Skin epidermis (tissue), 12 donors: Measurements from ENCODE around the gene CA14.
A peak's percentile ranks its signal among the peaks of the same experiment; 100 is the strongest.
"Not testable (repeated sequence)": the region's sequence is repeated elsewhere in the genome, so short reads cannot be mapped to it uniquely, and the experiment has no call there.

Source experiments
- H3K27ac ChIP-seq, 21 experiments: fragments of 200-600 bp; sonication (generic) in 11 of 21; one replicate each; pipeline ENCODE4 v1.5.0; 2020; ENCODE audit warnings: mild to moderate bottlenecking in 3 of 21, inconsistent platforms in 2 of 21, moderate library complexity in 2 of 21
- H3K4me3 ChIP-seq, 7 experiments: fragments of 200-600 bp; sonication (generic) in 2 of 7; one replicate each; pipeline ENCODE4 v1.5.0; 2020; ENCODE audit warnings: inconsistent platforms in 2 of 7, mild to moderate bottlenecking in 2 of 7, moderate library complexity in 1 of 7

The CA14 gene

GRCh38 chr1:150235294-150235851 is 22.2 kb upstream of the CA14 start:
- Histone ChIP-seq H3K27ac (peak overlapping the region; percentile 46 to 98 (median 94)), H3K4me3 (peak overlapping the region; percentile 67 to 98 (median 81))

GRCh38 chr1:150235852-150236613 is 21.5 kb upstream of the CA14 start, which contains the start of gene ANP32E:
Gene ANP32E (minus strand): TSS chr1:150236112. CDS start chr1:150235786, 326 bp downstream.
- Histone ChIP-seq H3K4me3 (peak within 1 kb of the TSS; percentile 67 to 98 (median 81)), H3K27ac (peak within 1 kb of the TSS; percentile 46 to 98 (median 94))

GRCh38 chr1:150236614-150237100 is 20.9 kb upstream of the CA14 start:
- Histone ChIP-seq H3K27ac (peak overlapping the region in 3 of 21 experiments; percentile 40 to 95 (median 58)), H3K4me3 (peak overlapping the region; percentile 67 to 98 (median 81))

GRCh38 chr1:150237176-150237575 is 20.4 kb upstream of the CA14 start:
- H3K27ac ChIP-seq, H3K4me3 ChIP-seq: not testable (repeated sequence)

GRCh38 chr1:150237746-150238145 is 19.8 kb upstream of the CA14 start:
- Histone ChIP-seq H3K4me3 (no peak overlapping the region), H3K27ac (no peak overlapping the region)

GRCh38 chr1:150243003-150243402 is 14.6 kb upstream of the CA14 start:
- no peak overlapping the region for H3K27ac ChIP-seq
- H3K4me3 ChIP-seq, result no peak overlapping the region

- no peak overlapping the region for H3K4me3 ChIP-seq
- H3K27ac ChIP-seq, result no peak overlapping the region
Observed at GRCh38 chr1:150249936-150250335, 7.6 kb upstream of the CA14 start.

- Histone ChIP-seq H3K27ac (peak overlapping the region in 6 of 21 experiments; percentile 3 to 45 (median 13)), H3K4me3 (no peak overlapping the region)
Observed at GRCh38 chr1:150256198-150256553, 1.4 kb upstream of the CA14 start.

- Histone ChIP-seq H3K27ac (peak overlapping the region in 3 of 21 experiments; percentile 12 to 30 (median 14)), H3K4me3 (no peak overlapping the region)
Observed at GRCh38 chr1:150256554-150257341, 826 bp upstream of the CA14 start.

GRCh38 chr1:150259217-150259616 is 1.6 kb downstream of the CA14 start:
- no peak overlapping the region for H3K4me3 ChIP-seq
- peak overlapping the region in 3 of 21 experiments; percentile 8 to 45 (median 22) for H3K27ac ChIP-seq

- Histone ChIP-seq H3K27ac (peak overlapping the region in 4 of 21 experiments; percentile 5 to 50 (median 34)), H3K4me3 (peak overlapping the region in 1 of 7 experiments; percentile 7)
Observed at GRCh38 chr1:150259758-150260669, 2.4 kb downstream of the CA14 start.

- H3K27ac ChIP-seq, result no peak overlapping the region
Observed at GRCh38 chr1:150261367-150261766, 3.8 kb downstream of the CA14 start.

GRCh38 chr1:150262388-150263320 is 5.1 kb downstream of the CA14 start:
- Histone ChIP-seq H3K4me3 (no peak overlapping the region), H3K27ac (peak overlapping the region in 1 of 21 experiments; percentile 11)

More at GRCh38 chr1:150261367-150261766, 3.8 kb downstream of the CA14 start:
- no peak overlapping the region for H3K4me3 ChIP-seq

GRCh38 chr1:150263549-150263948 is 6.0 kb downstream of the CA14 start:
- Histone ChIP-seq H3K4me3 (no peak overlapping the region), H3K27ac (no peak overlapping the region)

- Histone ChIP-seq H3K4me3 (peak overlapping the region; percentile 77 to 99 (median 93)), H3K27ac (peak overlapping the region in 20 of 21 experiments; percentile 92 to 99 (median 97))
Observed at GRCh38 chr1:150267896-150268295, 10.3 kb downstream of the CA14 start.

- H3K27ac ChIP-seq, result peak overlapping the region; percentile 92 to 99 (median 97)
- peak overlapping the region; percentile 77 to 99 (median 93) for H3K4me3 ChIP-seq
Observed at GRCh38 chr1:150268340-150268704, 10.7 kb downstream of the CA14 start.

GRCh38 chr1:150268705-150269403 is 11.3 kb downstream of the CA14 start, which contains the start of gene APH1A:
Gene APH1A (minus strand): TSS chr1:150269016. CDS start chr1:150268810, 206 bp downstream.
- Histone ChIP-seq H3K4me3 (peak within 1 kb of the TSS; percentile 77 to 99 (median 93)), H3K27ac (peak within 1 kb of the TSS; percentile 92 to 99 (median 97))
